DND-41 (cell line): ENCODE measurements around the gene TMEM38A.

Experiments
- EZH2 ChIP-seq: IDR thresholded peaks from 3 replicates; pipeline ENCODE4 v1.6.1; 2012; ENCODE audit warnings: borderline replicate concordance, low read depth, mild to moderate bottlenecking, moderate library complexity, low read length, inconsistent platforms; ENCODE audit not compliant: severe bottlenecking
- TF ChIP-seq, protein P1 (sequence below): IDR thresholded peaks from 2 replicates; pipeline ENCODE4 v1.5.1; 2012; ENCODE audit warnings: borderline replicate concordance, low read length, moderate library complexity, mild to moderate bottlenecking; ENCODE audit not compliant: poor library complexity, severe bottlenecking; ENCODE audit errors: extremely low read depth

- TF ChIP-seq EZH2: no peak
- TF ChIP-seq, protein P1, sequence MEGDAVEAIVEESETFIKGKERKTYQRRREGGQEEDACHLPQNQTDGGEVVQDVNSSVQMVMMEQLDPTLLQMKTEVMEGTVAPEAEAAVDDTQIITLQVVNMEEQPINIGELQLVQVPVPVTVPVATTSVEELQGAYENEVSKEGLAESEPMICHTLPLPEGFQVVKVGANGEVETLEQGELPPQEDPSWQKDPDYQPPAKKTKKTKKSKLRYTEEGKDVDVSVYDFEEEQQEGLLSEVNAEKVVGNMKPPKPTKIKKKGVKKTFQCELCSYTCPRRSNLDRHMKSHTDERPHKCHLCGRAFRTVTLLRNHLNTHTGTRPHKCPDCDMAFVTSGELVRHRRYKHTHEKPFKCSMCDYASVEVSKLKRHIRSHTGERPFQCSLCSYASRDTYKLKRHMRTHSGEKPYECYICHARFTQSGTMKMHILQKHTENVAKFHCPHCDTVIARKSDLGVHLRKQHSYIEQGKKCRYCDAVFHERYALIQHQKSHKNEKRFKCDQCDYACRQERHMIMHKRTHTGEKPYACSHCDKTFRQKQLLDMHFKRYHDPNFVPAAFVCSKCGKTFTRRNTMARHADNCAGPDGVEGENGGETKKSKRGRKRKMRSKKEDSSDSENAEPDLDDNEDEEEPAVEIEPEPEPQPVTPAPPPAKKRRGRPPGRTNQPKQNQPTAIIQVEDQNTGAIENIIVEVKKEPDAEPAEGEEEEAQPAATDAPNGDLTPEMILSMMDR: no peak
Observed at GRCh38 chr19:16631465-16631864, 29.5 kb upstream of the TMEM38A start.
